Common myeloid progenitor, CD34-positive (primary cell): Measurements from ENCODE around the gene MSH5.

Experiments used
- CTCF ChIA-PET: fragments of 350-600 bp; sonication (Branson Sonifier 250); formaldehyde crosslinking; loops from one replicate; lab custom pipeline; 2021; ENCODE audit warnings: antibody characterized with exemption; lab: Charles Lee
- POLR2A ChIA-PET: fragments of 350-600 bp; sonication (Branson Sonifier 250); formaldehyde crosslinking; loops from one replicate; lab custom pipeline; 2021; ENCODE audit warnings: antibody characterized with exemption; lab: Charles Lee
- DNase-seq, 3 donors: peaks; one replicate each; pipeline versions ENCODE4 v3.0.0 to v3.0.0-alpha.2; 2013
- H3K27ac ChIP-seq, 2 experiments: 1 replicate in 1 of 2; 2 replicates in 1 of 2; pipeline ENCODE4 v1.7.0; 2013; ENCODE audit warnings: inconsistent platforms in 2 of 2, low read length in 2 of 2, mild to moderate bottlenecking in 2 of 2, low read depth in 1 of 2, moderate library complexity in 1 of 2; ENCODE audit not compliant: severe bottlenecking in 2 of 2, insufficient read depth in 1 of 2, poor library complexity in 1 of 2
- H3K27me3 ChIP-seq, 5 experiments: replicated peaks in 2 of 5; 1 replicate in 3 of 5; 2 replicates in 2 of 5; pipeline versions ENCODE4 v1.6.1 to v1.7.0; 2013; ENCODE audit warnings: low read length in 4 of 5, mild to moderate bottlenecking in 2 of 5, moderate library complexity in 2 of 5, inconsistent platforms in 1 of 5; ENCODE audit not compliant: insufficient read depth in 5 of 5, control insufficient read depth in 4 of 5
- H3K36me3 ChIP-seq, 4 experiments: 1 replicate in 2 of 4; 2 replicates in 2 of 4; pipeline versions ENCODE4 v1.6.1 to v1.7.0; 2013; ENCODE audit warnings: low read length in 3 of 4, control low read depth in 1 of 4, mild to moderate bottlenecking in 1 of 4; ENCODE audit not compliant: control insufficient read depth in 4 of 4, insufficient read depth in 4 of 4
- H3K4me1 ChIP-seq, 4 experiments: 1 replicate in 3 of 4; 2 replicates in 1 of 4; pipeline versions ENCODE4 v1.6.1 to v1.7.1; 2013; ENCODE audit warnings: low read length in 3 of 4, mild to moderate bottlenecking in 3 of 4, control low read depth in 1 of 4, inconsistent platforms in 1 of 4, moderate library complexity in 1 of 4; ENCODE audit not compliant: control insufficient read depth in 4 of 4, insufficient read depth in 4 of 4; ENCODE audit errors: control extremely low read depth in 1 of 4
- H3K4me3 ChIP-seq, 7 experiments: 1 replicate in 4 of 7; 2 replicates in 3 of 7; pipeline versions ENCODE4 v1.5.1 to v1.7.0; 2013; ENCODE audit warnings: mild to moderate bottlenecking in 7 of 7, low read length in 6 of 7, moderate library complexity in 6 of 7, inconsistent platforms in 2 of 7, low read depth in 2 of 7, control low read depth in 1 of 7; ENCODE audit not compliant: insufficient read depth in 4 of 7, control insufficient read depth in 1 of 7; ENCODE audit errors: extremely low read depth in 1 of 7
- H3K9me3 ChIP-seq, 5 experiments: 1 replicate in 4 of 5; 2 replicates in 1 of 5; pipeline versions ENCODE4 v1.6.1 to v1.7.1; 2013; ENCODE audit warnings: low read length in 4 of 5, mild to moderate bottlenecking in 2 of 5, inconsistent platforms in 1 of 5, low read depth in 1 of 5, moderate library complexity in 1 of 5; ENCODE audit not compliant: control insufficient read depth in 4 of 5, insufficient read depth in 2 of 5; ENCODE audit errors: control extremely low read depth in 1 of 5
- WGBS: methylation state at CpG from one replicate; pipeline ENCODE4 v1.1.5; 2013; ENCODE audit not compliant: insufficient coverage; 5-methylcytosine and 5-hydroxymethylcytosine counted together

The MSH5 gene

GRCh38 chr6:31811645-31812044, 71.8 kb downstream of the MSH5 start:
- H3K27me3 ChIP-seq = no peaks in the 10 kb centered on the region
- ChIA-PET CTCF (interaction anchor here (0.6 to 3.9 kb wide), 5 partner anchors 13 to 132 kb away, joined by 3 to 13 read pairs (median 4); partner anchors contain the start of genes ABHD16A and VARS1), POLR2A (interaction anchor here (0.5 kb wide), 1 partner anchor 84 kb away, joined by 3 read pairs; no protein-coding TSS in a partner anchor)
- peaks cover 8 to 27% (median 11%) of the 10 kb centered on the region in 4 experiments for H3K4me1 ChIP-seq
- no peak overlapping the region for H3K4me3 ChIP-seq
- H3K36me3 ChIP-seq = no peaks in the 10 kb centered on the region
- no peak for DNase-seq
- no peak overlapping the region for H3K27ac ChIP-seq
- WGBS = 96% methylated on average over 12 of the region's 12 CpGs
- no peaks in the 10 kb centered on the region for H3K9me3 ChIP-seq
